CD4-positive, alpha-beta T cell treated with Interferon alpha-2 for 1 hour (primary cell): Measurements from ENCODE around the gene CHL1.
"Not testable (repeated sequence)": the region's sequence is repeated elsewhere in the genome, so short reads cannot be mapped to it uniquely, and the experiment has no call there.

Source experiments
- DNase-seq, 2 donors: peaks; one replicate each; pipeline ENCODE4 v3.0.0-alpha.2; 2020 to 2022

The CHL1 gene

DNA sequence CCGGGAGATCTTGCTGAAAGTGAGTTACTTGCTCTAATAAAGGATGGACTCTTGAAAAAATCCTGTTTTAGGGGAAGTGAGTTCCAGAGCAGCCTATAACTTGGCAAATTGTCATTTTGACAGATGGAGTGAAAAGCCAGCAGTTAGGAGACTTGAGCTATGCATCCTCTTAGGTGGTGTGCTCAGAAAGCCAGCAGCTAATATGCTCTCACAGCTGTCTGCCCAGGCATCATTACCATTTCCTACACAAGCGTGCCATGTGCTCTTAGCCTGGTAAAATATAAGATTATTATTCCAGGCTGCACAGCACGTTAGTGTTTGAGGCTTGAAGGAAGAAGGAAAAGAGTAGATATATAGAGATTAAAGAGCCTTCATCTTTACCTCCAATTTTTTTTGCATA, 151.0 kb downstream of the CHL1 start:
- DNase-seq: no peak

DNA sequence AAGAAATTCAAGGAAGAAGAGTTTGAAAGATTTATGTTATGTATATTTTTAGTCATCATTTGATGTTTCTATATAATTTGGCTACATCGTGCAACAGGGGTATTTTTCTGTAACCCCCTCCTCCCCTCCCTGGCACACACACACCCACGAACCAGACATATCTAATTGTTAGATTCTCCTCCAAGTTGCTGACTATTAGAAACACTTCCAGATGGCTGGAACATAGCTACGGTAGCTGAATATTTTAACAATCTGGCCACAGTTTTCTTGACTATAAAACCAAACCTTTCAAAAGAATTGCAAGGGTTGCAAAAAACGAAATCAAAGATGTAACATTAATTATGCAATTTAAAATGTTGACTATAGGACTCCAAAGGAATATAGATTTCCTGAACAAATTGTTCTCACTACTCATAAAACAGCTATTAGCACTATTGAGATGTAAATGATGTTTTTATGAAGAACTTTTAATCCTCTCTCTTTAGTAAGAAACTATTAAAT, 154.4 kb downstream of the CHL1 start:
- no peak for DNase-seq

DNA sequence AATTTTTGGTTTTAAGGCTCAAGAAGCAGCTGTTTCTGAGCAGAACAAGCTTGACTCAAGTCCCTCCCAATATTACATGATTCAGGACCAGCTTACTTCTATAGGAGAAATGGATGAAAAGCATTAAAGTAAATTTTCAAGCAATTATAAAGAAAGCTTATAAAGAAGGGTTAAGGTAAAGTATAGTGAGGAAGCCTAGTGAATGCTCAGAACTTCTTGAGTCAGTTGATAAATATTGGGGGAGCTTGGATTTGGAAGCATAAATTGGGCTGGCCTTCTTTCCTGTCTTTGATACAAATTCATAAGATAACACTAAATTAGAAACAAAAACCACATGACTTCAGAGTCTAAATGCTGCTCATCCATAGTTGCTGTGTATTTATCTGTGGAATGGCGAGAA, 156.0 kb downstream of the CHL1 start:
- DNase-seq: no peak

GRCh38 chr3:353191-353739, 156.7 kb downstream of the CHL1 start:
- DNase-seq: no peak

DNA sequence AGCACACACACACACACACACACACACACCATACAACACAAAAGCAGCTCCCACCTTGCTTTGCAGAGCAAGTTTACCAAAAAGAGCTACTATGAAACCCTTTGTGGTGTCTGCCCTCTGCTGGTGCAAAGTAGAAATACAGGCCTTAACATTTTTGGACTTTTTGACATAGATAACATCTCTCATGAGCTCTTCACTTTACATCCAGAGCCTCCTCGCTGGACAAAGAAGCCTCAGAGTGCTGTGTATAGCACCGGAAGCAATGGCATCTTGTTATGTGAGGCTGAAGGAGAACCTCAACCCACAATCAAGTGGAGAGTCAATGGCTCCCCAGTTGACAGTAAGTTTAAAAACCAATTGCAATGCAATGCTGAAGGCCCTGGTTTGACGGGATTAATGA, 157.9 kb downstream of the CHL1 start:
- DNase-seq: peak in 1 of 2 donors; percentile 27

GRCh38 chr3:355622-356021, 159.1 kb downstream of the CHL1 start:
- DNase-seq: no peak

- no peak for DNase-seq
Observed at GRCh38 chr3:356952-357351, 160.4 kb downstream of the CHL1 start.

DNA sequence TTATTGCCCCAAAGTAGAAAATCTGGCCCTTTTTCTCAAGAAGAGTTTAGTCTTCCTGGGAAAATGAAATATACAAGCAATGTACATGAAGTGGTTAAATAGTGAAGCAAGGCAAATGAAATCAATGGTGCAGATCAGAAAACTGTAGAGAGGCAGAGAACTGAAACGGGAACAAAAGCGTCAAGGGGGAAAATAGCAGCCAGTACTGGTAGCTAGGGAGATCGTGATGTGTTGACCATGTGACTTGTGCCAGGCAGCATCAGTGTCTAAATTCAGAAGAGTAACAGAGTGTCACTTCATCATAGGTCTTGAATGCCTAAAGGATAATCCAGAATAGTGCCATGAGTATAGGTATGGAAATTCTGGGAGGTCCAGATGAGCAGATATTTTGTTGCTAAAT, 163.1 kb downstream of the CHL1 start:
- DNase-seq: no peak

- DNase-seq: no peak
Observed at GRCh38 chr3:362681-363338, 166.2 kb downstream of the CHL1 start.

DNA sequence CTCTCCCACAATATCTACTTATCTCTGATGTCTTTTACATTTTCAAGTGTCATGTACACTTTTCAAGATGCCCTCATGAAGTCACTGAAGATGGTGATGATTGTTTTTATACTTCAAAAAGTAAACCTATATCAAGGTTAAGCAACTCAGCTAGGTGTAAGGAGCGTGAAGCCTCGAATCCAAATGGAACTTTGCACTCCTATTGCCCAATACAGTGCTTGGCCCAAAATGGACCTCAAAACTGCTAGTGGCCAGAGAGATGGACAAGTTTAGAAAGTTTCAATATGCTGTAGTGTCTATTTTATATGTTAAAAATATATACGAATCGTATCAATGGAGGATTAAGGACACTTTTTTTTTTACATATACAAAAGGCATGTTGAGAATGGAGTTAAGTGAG, 167.7 kb downstream of the CHL1 start:
- DNase-seq: no peak

- DNase-seq: no peak
Observed at GRCh38 chr3:365268-365667, 168.7 kb downstream of the CHL1 start.

- not testable (repeated sequence) for DNase-seq
Observed at GRCh38 chr3:366253-366652, 169.7 kb downstream of the CHL1 start.

- no peak for DNase-seq
Observed at GRCh38 chr3:373193-373779, 176.7 kb downstream of the CHL1 start.

GRCh38 chr3:374459-374858, 177.9 kb downstream of the CHL1 start:
- DNase-seq: no peak

DNA sequence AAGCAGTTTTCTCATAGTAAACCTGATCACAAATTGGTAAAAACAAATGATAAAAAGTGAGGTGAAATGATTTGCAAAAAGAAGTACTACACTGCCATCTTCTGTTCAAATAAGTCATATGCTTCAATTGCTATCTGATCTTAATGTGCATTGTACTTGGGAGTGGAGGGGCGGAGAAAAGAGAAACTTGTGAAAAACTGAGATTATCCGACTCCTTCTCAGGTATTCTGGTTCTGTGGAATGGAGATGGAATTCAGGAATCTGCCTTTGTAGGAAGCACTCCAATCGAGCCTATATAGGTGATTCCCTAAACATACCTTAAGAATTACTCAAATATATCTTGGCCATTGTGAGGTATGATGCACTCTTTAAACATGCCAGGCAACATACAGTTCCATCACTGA, 180.6 kb downstream of the CHL1 start:
- no peak for DNase-seq

- no peak for DNase-seq
Observed at GRCh38 chr3:380801-381200, 184.2 kb downstream of the CHL1 start.

GRCh38 chr3:385151-385550, 188.6 kb downstream of the CHL1 start:
- no peak for DNase-seq

GRCh38 chr3:394775-395174, 198.2 kb downstream of the CHL1 start:
- no peak for DNase-seq

- no peak for DNase-seq
Observed at GRCh38 chr3:396293-396692, 199.7 kb downstream of the CHL1 start.

DNA sequence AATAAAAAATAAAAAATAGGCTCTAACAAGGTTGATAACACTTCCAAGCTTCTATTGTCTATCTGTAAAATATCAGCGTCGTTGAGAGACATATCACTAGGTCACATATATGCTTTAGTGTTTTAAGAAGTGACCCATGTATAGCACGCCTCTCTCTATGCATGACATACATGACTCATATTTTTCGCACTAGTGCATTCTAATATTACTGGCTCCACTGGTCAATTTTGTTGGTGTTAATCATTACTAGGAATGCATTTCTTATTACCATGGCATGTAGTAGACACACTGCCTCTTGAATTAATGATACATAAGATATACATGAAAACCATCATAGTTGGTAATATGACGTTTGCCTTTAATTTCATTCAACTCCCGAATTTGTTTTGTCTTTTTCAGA, 203.1 kb downstream of the CHL1 start:
- DNase-seq: no peak

- DNase-seq: no peak
Observed at GRCh38 chr3:403826-404225, 207.3 kb downstream of the CHL1 start.

DNA sequence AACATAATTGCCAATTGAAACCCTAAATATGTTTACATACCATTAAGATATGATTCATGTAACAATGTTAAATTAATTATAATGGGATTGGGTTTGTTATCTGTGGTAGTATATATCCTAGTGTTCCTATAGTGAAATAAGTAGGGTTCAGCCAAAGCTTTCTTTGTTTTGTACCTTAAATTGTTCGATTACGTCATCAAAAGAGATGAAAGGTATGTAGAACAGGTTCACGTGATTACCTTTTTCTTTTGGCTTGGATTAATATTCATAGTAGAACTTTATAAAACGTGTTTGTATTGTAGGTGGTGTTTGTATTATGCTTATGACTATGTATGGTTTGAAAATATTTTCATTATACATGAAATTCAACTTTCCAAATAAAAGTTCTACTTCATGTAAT, 212.4 kb downstream of the CHL1 start:
- no peak for DNase-seq

GRCh38 chr3:411226-411625, 214.7 kb downstream of the CHL1 start:
- no peak for DNase-seq

- no peak for DNase-seq
Observed at GRCh38 chr3:414063-414462, 217.5 kb downstream of the CHL1 start.
